ENCODE results near the gene C10orf105. TPM values are rescaled to one million over a fixed set of nuclear protein-coding genes. Genes with fewer than 3 reads are reported as not detected.

Gene C10orf105
- total and polyA plus RNA-seq, 2 of the 8 experiments (the other 6 are each of a cell fraction or from before 2014, with no cell fraction given), result 0.71 to 0.73 TPM

DNA sequence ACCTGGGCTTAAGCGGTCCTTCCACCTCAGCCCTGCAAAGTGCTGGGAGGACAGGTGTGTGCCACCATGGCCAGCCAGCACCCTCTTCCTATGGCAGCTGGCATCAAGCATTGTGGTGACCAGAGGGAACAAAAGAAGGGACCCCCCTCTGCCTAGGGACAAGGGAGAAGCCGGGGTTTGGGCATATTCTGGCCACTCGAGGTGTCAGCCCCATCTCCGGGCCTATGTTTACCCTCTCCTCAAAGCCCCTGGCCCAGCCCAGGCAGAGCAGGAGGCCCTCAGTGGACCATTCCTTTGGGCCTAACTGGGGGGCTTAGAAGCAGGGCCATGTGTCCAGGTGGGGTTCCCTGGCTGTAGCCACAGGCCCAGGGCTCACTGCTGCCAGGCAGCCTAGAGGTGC lies 29.8 kb upstream of the C10orf105 start (continued):
- TF ChIP-seq, protein P1, sequence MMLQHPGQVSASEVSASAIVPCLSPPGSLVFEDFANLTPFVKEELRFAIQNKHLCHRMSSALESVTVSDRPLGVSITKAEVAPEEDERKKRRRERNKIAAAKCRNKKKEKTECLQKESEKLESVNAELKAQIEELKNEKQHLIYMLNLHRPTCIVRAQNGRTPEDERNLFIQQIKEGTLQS (IDR thresholded peaks at IDR 0.05; ENCODE audit: insufficient read depth, low read depth, low read length), result no peak
- no peak for TF ChIP-seq HDAC6 (IDR thresholded peaks at IDR 0.05; ENCODE audit: low read depth, low read length)
- no peak for TF ChIP-seq POU5F1 (IDR thresholded peaks at IDR 0.05; ENCODE audit: low read depth, low read length)
- TF ChIP-seq TCF12 (IDR thresholded peaks at IDR 0.05; ENCODE audit: low read depth, low read length), result no peak
